ENCODE results near the gene DCPS. TPM values are rescaled to one million over a fixed set of nuclear protein-coding genes. Genes with fewer than 3 reads are reported as not detected.

The DCPS gene
- total RNA-seq, 1 donor from 2014 or later = 11.3 TPM

DNA sequence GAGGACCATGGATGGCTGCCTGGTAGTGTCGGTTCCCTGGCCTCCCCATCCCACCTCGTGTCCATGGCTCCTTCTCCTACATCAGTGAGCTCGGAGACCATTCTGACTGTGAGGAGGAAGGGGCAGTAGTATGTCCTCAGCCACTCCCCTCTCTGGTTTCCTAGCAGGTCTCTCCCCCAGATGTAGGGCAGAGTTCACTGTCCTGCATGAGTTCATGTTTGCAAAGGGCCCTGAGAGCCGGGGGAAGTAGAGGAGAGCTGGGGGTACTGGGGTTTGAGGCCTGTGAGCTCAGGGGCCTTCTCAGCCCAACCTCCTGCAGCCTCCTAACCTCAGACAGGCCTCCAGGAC is 33.2 kb downstream of the DCPS start:
- no peak for DNase-seq (ENCODE audit: low read depth)
- H3K27ac Mint-ChIP-seq (ENCODE audit: unreplicated experiment) = no peak overlapping the region
- no peak overlapping the region for H3K4me2 ChIP-seq (ENCODE audit: low read length)
- no peak overlapping the region for H3K27ac ChIP-seq (ENCODE audit: low read depth, low read length)
- H3K36me3 ChIP-seq (ENCODE audit: insufficient read depth, low read length) = no peaks in the 10 kb centered on the region
- no peak overlapping the region for H2AFZ ChIP-seq (ENCODE audit: low read depth, low read length)
- H3K36me3 Mint-ChIP-seq (ENCODE audit: low read depth, unreplicated experiment) = peaks cover 6% of the 10 kb centered on the region
- H3K4me3 Mint-ChIP-seq (ENCODE audit: unreplicated experiment) = no peak overlapping the region
- H3K9ac ChIP-seq (ENCODE audit: low read length) = no peak overlapping the region
- H3K27me3 ChIP-seq (ENCODE audit: insufficient read depth, low read length) = no peaks in the 10 kb centered on the region
- H3K9me3 ChIP-seq (ENCODE audit: insufficient read depth, low read depth, low read length) = no peaks in the 10 kb centered on the region
- peaks cover 3% of the 10 kb centered on the region for H3K9me3 Mint-ChIP-seq (ENCODE audit: unreplicated experiment)
- no peaks in the 10 kb centered on the region for H3K27me3 Mint-ChIP-seq (ENCODE audit: low read depth, unreplicated experiment)
- no peaks in the 10 kb centered on the region for H3K79me2 ChIP-seq (ENCODE audit: insufficient read depth, low read length)
- peaks cover 4% of the 10 kb centered on the region for H4K20me1 ChIP-seq (ENCODE audit: insufficient read depth, low read length)
- TF ChIP-seq, protein P1, sequence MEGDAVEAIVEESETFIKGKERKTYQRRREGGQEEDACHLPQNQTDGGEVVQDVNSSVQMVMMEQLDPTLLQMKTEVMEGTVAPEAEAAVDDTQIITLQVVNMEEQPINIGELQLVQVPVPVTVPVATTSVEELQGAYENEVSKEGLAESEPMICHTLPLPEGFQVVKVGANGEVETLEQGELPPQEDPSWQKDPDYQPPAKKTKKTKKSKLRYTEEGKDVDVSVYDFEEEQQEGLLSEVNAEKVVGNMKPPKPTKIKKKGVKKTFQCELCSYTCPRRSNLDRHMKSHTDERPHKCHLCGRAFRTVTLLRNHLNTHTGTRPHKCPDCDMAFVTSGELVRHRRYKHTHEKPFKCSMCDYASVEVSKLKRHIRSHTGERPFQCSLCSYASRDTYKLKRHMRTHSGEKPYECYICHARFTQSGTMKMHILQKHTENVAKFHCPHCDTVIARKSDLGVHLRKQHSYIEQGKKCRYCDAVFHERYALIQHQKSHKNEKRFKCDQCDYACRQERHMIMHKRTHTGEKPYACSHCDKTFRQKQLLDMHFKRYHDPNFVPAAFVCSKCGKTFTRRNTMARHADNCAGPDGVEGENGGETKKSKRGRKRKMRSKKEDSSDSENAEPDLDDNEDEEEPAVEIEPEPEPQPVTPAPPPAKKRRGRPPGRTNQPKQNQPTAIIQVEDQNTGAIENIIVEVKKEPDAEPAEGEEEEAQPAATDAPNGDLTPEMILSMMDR (IDR thresholded peaks at IDR 0.05; ENCODE audit: insufficient read depth, low read depth, low read length) = no peak
- TF ChIP-seq EZH2 (IDR thresholded peaks at IDR 0.05; ENCODE audit: insufficient read depth, low read length) = no peak
- H3K4me3 ChIP-seq (ENCODE audit: insufficient read depth, low read depth, low read length) = no peak overlapping the region
- H3K4me1 ChIP-seq (ENCODE audit: insufficient read depth, low read length) = peaks cover 30% of the 10 kb centered on the region
- no peak for FAIRE-seq
- H3K4me1 Mint-ChIP-seq (ENCODE audit: low read depth, unreplicated experiment) = peaks cover 51% of the 10 kb centered on the region

DNA sequence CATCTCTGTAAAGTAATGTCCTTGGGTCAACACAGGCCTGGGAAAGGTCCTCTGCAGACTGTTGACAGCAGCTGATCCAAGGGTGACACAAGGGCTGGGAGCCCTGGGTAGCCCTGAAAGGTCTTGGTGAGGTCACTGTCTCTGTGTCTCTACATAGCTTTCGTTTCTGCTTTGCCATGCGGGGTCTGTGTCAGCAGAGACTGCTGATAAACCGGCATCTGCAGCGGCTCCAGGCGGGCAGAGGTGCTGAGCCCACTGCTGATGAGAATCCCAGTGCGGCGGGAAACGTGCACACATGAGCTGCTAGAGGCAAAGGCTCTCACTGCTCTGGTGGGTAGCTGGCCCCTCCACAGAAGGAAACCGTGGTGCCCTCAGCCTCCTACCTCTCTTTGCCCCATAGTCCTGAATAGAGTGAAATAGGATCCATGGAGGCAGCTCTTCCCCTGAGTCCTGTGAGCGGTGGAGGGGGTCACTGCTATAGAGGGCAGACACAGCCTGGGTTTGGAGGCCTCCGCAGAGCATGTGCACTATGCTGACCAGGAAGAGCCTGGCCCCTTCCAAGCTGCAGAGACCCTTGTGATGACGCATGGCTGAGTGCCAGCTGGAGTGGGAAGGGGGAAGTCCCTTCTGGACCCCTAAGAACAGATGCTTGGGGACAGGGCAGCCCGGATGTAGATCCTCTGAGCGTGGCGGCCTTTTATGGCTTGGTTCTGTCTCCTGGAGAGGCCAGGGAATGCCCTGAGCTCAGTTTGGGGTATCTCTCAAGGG is 33.8 kb downstream of the DCPS start:
- H3K36me3 Mint-ChIP-seq (ENCODE audit: low read depth, unreplicated experiment) = peaks cover 6% of the 10 kb centered on the region

More for the DNA sequence above, 33.8 kb downstream of the DCPS start:
- no peak for FAIRE-seq
- Mint-ChIP-seq H3K4me1 (ENCODE audit: low read depth, unreplicated experiment) (peaks cover 50% of the 10 kb centered on the region), H3K27me3 (ENCODE audit: low read depth, unreplicated experiment) (no peaks in the 10 kb centered on the region), H3K4me3 (ENCODE audit: unreplicated experiment) (no peak overlapping the region), H3K27ac (ENCODE audit: unreplicated experiment) (no peak overlapping the region), H3K9me3 (ENCODE audit: unreplicated experiment) (peaks cover 3% of the 10 kb centered on the region)
- Histone ChIP-seq H3K27ac (ENCODE audit: low read depth, low read length) (no peak overlapping the region), H3K9me3 (ENCODE audit: insufficient read depth, low read depth, low read length) (no peaks in the 10 kb centered on the region), H3K4me3 (ENCODE audit: insufficient read depth, low read depth, low read length) (no peak overlapping the region), H3K4me2 (ENCODE audit: low read length) (no peak overlapping the region), H3K27me3 (ENCODE audit: insufficient read depth, low read length) (no peaks in the 10 kb centered on the region), H3K4me1 (ENCODE audit: insufficient read depth, low read length) (peaks cover 28% of the 10 kb centered on the region), H3K36me3 (ENCODE audit: insufficient read depth, low read length) (no peaks in the 10 kb centered on the region), H3K79me2 (ENCODE audit: insufficient read depth, low read length) (no peaks in the 10 kb centered on the region), H4K20me1 (ENCODE audit: insufficient read depth, low read length) (peaks cover 1% of the 10 kb centered on the region), H2AFZ (ENCODE audit: low read depth, low read length) (no peak overlapping the region), H3K9ac (ENCODE audit: low read length) (no peak overlapping the region)
- TF ChIP-seq, protein P1 (IDR thresholded peaks at IDR 0.05; ENCODE audit: insufficient read depth, low read depth, low read length) = no peak
- DNase-seq (ENCODE audit: low read depth) = no peak

Data from astrocyte (in vitro differentiated cells and primary cell).